Measurements from ENCODE around the gene GINS2. TPM values are rescaled to one million over a fixed set of nuclear protein-coding genes. Genes with fewer than 3 reads are reported as not detected.

Gene GINS2
- total and polyA plus RNA-seq, 2 experiments from 2014 or later: 40.5 to 44.4 TPM

DNA sequence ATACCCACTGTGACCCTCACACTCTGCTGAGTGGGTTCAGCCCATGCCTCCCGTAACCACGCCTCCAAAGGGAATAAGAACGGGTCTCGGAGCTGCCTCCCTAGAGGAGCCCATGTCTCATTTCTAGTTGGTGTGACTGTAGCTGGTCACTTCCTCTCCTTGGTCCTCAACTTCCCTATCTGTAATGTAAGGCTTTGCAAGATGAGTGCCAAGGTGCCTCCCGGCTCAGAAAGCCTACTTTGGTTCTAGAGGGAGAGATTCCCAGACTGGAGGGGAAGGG is 41.4 kb upstream of the GINS2 start:
- no peak for ATAC-seq
- H3K4me1 ChIP-seq (ENCODE audit: insufficient read depth): no peaks in the 10 kb centered on the region
- H3K4me3 ChIP-seq: no peak overlapping the region
- peaks cover 18% of the 10 kb centered on the region for H3K27me3 Mint-ChIP-seq (ENCODE audit: insufficient read depth, low read depth, poor library complexity)
- no peaks in the 10 kb centered on the region for H3K9me2 ChIP-seq (ENCODE audit: insufficient read depth)
- H3K4me1 Mint-ChIP-seq: peaks cover 17% of the 10 kb centered on the region
- H4K20me1 ChIP-seq (replicated peaks; ENCODE audit: insufficient read depth): no peaks in the 10 kb centered on the region
- no peaks in the 10 kb centered on the region; the same call in 2 of the 3 replicates for H3K36me3 Mint-ChIP-seq (ENCODE audit: low read depth)
- TF ChIP-seq, protein P1, sequence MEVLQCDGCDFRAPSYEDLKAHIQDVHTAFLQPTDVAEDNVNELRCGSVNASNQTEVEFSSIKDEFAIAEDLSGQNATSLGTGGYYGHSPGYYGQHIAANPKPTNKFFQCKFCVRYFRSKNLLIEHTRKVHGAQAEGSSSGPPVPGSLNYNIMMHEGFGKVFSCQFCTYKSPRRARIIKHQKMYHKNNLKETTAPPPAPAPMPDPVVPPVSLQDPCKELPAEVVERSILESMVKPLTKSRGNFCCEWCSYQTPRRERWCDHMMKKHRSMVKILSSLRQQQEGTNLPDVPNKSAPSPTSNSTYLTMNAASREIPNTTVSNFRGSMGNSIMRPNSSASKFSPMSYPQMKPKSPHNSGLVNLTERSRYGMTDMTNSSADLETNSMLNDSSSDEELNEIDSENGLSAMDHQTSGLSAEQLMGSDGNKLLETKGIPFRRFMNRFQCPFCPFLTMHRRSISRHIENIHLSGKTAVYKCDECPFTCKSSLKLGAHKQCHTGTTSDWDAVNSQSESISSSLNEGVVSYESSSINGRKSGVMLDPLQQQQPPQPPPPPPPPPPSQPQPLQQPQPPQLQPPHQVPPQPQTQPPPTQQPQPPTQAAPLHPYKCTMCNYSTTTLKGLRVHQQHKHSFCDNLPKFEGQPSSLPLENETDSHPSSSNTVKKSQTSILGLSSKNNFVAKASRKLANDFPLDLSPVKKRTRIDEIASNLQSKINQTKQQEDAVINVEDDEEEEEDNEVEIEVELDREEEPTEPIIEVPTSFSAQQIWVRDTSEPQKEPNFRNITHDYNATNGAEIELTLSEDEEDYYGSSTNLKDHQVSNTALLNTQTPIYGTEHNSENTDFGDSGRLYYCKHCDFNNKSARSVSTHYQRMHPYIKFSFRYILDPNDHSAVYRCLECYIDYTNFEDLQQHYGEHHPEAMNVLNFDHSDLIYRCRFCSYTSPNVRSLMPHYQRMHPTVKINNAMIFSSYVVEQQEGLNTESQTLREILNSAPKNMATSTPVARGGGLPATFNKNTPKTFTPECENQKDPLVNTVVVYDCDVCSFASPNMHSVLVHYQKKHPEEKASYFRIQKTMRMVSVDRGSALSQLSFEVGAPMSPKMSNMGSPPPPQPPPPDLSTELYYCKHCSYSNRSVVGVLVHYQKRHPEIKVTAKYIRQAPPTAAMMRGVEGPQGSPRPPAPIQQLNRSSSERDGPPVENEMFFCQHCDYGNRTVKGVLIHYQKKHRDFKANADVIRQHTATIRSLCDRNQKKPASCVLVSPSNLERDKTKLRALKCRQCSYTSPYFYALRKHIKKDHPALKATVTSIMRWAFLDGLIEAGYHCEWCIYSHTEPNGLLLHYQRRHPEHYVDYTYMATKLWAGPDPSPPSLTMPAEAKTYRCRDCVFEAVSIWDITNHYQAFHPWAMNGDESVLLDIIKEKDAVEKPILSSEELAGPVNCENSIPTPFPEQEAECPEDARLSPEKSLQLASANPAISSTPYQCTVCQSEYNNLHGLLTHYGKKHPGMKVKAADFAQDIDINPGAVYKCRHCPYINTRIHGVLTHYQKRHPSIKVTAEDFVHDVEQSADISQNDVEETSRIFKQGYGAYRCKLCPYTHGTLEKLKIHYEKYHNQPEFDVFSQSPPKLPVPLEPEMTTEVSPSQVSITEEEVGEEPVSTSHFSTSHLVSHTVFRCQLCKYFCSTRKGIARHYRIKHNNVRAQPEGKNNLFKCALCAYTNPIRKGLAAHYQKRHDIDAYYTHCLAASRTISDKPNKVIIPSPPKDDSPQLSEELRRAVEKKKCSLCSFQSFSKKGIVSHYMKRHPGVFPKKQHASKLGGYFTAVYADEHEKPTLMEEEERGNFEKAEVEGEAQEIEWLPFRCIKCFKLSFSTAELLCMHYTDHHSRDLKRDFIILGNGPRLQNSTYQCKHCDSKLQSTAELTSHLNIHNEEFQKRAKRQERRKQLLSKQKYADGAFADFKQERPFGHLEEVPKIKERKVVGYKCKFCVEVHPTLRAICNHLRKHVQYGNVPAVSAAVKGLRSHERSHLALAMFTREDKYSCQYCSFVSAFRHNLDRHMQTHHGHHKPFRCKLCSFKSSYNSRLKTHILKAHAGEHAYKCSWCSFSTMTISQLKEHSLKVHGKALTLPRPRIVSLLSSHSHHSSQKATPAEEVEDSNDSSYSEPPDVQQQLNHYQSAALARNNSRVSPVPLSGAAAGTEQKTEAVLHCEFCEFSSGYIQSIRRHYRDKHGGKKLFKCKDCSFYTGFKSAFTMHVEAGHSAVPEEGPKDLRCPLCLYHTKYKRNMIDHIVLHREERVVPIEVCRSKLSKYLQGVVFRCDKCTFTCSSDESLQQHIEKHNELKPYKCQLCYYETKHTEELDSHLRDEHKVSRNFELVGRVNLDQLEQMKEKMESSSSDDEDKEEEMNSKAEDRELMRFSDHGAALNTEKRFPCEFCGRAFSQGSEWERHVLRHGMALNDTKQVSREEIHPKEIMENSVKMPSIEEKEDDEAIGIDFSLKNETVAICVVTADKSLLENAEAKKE (CRISPR knock-in tag; IDR thresholded peaks at IDR 0.05): no peak
- TF ChIP-seq JUNB (IDR thresholded peaks at IDR 0.05; ENCODE audit: unreplicated experiment): no peak
- no peak for TF ChIP-seq POLR2AphosphoS5 (IDR thresholded peaks at IDR 0.05; ENCODE audit: low read depth)
- no peak for TF ChIP-seq CREB1 (CRISPR knock-in tag; IDR thresholded peaks at IDR 0.05; ENCODE audit: low read depth)
- no peak for TF ChIP-seq ZNF114 (CRISPR knock-in tag; IDR thresholded peaks at IDR 0.05)
- TF ChIP-seq, protein P2, sequence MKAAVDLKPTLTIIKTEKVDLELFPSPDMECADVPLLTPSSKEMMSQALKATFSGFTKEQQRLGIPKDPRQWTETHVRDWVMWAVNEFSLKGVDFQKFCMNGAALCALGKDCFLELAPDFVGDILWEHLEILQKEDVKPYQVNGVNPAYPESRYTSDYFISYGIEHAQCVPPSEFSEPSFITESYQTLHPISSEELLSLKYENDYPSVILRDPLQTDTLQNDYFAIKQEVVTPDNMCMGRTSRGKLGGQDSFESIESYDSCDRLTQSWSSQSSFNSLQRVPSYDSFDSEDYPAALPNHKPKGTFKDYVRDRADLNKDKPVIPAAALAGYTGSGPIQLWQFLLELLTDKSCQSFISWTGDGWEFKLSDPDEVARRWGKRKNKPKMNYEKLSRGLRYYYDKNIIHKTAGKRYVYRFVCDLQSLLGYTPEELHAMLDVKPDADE (IDR thresholded peaks at IDR 0.05): no peak
- TF ChIP-seq, protein P3, sequence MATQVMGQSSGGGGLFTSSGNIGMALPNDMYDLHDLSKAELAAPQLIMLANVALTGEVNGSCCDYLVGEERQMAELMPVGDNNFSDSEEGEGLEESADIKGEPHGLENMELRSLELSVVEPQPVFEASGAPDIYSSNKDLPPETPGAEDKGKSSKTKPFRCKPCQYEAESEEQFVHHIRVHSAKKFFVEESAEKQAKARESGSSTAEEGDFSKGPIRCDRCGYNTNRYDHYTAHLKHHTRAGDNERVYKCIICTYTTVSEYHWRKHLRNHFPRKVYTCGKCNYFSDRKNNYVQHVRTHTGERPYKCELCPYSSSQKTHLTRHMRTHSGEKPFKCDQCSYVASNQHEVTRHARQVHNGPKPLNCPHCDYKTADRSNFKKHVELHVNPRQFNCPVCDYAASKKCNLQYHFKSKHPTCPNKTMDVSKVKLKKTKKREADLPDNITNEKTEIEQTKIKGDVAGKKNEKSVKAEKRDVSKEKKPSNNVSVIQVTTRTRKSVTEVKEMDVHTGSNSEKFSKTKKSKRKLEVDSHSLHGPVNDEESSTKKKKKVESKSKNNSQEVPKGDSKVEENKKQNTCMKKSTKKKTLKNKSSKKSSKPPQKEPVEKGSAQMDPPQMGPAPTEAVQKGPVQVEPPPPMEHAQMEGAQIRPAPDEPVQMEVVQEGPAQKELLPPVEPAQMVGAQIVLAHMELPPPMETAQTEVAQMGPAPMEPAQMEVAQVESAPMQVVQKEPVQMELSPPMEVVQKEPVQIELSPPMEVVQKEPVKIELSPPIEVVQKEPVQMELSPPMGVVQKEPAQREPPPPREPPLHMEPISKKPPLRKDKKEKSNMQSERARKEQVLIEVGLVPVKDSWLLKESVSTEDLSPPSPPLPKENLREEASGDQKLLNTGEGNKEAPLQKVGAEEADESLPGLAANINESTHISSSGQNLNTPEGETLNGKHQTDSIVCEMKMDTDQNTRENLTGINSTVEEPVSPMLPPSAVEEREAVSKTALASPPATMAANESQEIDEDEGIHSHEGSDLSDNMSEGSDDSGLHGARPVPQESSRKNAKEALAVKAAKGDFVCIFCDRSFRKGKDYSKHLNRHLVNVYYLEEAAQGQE (IDR thresholded peaks at IDR 0.05; ENCODE audit: unreplicated experiment): no peak
- no peak for TF ChIP-seq STAT1 (IDR thresholded peaks at IDR 0.05; ENCODE audit: unreplicated experiment)
- TF ChIP-seq NANOG (IDR thresholded peaks at IDR 0.05; ENCODE audit: borderline replicate concordance): no peak
- TF ChIP-seq, protein P4, sequence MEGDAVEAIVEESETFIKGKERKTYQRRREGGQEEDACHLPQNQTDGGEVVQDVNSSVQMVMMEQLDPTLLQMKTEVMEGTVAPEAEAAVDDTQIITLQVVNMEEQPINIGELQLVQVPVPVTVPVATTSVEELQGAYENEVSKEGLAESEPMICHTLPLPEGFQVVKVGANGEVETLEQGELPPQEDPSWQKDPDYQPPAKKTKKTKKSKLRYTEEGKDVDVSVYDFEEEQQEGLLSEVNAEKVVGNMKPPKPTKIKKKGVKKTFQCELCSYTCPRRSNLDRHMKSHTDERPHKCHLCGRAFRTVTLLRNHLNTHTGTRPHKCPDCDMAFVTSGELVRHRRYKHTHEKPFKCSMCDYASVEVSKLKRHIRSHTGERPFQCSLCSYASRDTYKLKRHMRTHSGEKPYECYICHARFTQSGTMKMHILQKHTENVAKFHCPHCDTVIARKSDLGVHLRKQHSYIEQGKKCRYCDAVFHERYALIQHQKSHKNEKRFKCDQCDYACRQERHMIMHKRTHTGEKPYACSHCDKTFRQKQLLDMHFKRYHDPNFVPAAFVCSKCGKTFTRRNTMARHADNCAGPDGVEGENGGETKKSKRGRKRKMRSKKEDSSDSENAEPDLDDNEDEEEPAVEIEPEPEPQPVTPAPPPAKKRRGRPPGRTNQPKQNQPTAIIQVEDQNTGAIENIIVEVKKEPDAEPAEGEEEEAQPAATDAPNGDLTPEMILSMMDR (conservative IDR thresholded peaks at IDR 0.05; ENCODE audit: low read depth in 2 of 2): no peak
- no peak for TF ChIP-seq EZH2phosphoT487 (IDR thresholded peaks at IDR 0.05; ENCODE audit: unreplicated experiment)
- TF ChIP-seq EZH2 (IDR thresholded peaks at IDR 0.05; ENCODE audit: low read depth, unreplicated experiment): no peak
- TF ChIP-seq ZNF331 (CRISPR knock-in tag; IDR thresholded peaks at IDR 0.05; ENCODE audit: low read depth): no peak
- DNase-seq (ENCODE audit: low spot score): no peak
- H3K4me3 Mint-ChIP-seq: no peak overlapping the region
- H3K79me2 ChIP-seq (replicated peaks; ENCODE audit: insufficient read depth): no peaks in the 10 kb centered on the region
- H3K27ac Mint-ChIP-seq: no peak overlapping the region
- no peaks in the 10 kb centered on the region for H3F3A ChIP-seq (replicated peaks; ENCODE audit: low read depth)
- no peak overlapping the region for H2AFZ ChIP-seq
- H3K27ac ChIP-seq (ENCODE audit: low read depth): no peak overlapping the region
- H3K4me2 ChIP-seq: no peak overlapping the region
- H3K9me3 Mint-ChIP-seq: no peaks in the 10 kb centered on the region
- H3K27me3 ChIP-seq (ENCODE audit: insufficient read depth): no peaks in the 10 kb centered on the region
- H3K36me3 ChIP-seq (ENCODE audit: insufficient read depth): no peaks in the 10 kb centered on the region
